HG03280 (cell line): Measurements from ENCODE around the gene CA11.
A peak's percentile ranks its signal among the peaks of the same experiment; 100 is the strongest.
"Not testable (repeated sequence)": the region's sequence is repeated elsewhere in the genome, so short reads cannot be mapped to it uniquely, and the experiment has no call there.

ENCODE experiments used
- ATAC-seq: cut with Tn5 transposase; IDR thresholded peaks from one replicate; pipeline ENCODE4 v1.9.1; 2021; ENCODE audit warnings: mild to moderate bottlenecking, moderate library complexity; ENCODE audit not compliant: unreplicated experiment

The CA11 gene

DNA sequence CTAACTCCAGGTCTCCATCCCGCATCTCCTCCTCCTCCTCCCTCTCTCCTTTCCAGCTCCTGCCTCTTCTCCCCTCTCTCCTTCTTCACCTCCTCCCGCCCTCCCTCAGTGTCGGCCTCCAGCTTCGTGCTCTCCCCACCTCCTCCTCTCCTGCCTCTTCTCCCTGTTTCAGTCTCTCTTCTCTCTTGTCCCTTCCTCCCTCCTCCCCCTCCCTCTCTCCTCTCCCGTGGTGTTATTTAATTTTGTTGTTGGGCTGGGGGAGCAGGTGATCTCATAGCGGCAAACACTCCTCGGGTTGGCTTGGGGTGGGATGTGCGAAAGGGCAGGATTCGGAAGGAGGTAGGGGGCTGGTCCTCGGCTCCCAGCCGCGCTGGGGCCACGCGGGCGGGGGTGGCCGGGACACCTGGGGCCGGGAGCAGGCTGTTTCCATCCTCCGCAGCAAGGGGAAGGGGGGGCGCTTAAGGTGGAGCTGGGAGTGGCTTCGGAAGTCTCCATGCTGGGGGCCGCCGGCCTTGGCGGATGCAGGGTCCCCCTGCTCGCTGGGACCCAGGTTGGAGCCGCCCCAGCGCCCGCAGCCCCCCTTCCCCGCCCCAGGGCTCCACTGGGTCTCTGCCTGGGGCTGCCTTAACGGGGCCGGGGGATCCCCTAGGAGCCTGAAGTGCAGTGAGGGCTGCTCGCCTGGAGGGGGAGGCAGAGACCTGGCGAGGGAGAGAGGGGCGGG is at the start of gene CA11:
TSS of gene CA11 (minus strand) at position 187 of the 721 bp plus-strand sequence. CDS start 555 bp downstream, outside the sequence.
- peak; percentile 81 for ATAC-seq

DNA sequence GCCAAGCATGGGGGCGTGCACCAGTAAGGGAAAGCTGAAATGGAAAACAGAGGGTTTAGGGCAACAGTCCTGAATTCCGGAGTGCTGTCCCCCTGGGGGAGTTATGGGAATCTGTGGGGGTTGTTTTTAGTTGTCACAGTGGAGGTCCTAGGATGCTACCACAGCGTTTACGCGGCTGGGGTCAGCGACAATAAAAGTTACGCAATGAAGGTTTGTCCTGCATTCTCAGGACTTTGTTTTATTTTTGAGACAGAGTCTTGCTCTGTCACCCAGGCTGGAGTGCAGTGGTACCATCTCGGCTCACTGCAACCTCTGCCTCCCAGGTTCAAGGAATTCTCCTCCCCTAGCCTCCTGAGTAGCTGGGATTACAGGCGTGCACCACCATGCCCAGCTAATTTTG is 47.6 kb upstream of the CA11 start:
- ATAC-seq: not testable (repeated sequence)

DNA sequence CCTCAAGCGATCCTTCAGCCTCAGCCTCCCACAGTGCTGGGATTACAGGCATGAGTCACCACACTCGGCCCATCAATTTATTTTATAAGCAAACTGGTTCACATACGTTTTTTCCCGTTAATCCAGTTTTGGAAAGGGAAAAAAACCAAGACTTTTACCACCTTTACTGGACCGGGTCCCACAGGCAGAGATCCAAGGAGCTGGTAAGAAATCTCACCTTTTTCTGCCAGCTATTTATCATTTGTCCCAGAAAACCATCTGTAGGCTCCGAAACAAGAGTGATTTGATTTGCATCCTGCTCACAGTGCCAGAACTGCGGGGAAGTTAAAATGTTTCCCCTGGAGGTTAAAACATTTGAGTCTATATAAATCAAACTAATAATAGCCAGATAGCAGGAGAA is 43.5 kb upstream of the CA11 start:
- no peak for ATAC-seq

DNA sequence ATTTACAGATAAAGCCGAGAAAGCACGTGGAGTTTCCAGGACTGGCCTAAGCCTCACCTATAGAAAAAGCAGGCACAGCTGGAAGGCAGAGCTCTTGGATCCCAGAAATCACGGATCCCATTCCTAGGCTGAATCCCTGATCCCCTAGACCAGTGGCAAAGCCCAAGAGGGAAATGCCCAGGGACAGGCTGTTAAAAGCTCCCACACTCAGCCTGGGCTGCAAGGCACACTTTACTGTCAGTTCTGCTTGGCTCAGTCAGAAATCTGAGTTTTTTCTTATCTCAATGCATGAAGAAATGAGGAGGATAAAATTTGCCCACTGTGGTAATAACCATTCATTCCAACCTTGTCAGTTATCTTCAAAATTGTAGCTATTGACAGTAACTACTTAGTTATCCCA is 41.8 kb upstream of the CA11 start:
- no peak for ATAC-seq

DNA sequence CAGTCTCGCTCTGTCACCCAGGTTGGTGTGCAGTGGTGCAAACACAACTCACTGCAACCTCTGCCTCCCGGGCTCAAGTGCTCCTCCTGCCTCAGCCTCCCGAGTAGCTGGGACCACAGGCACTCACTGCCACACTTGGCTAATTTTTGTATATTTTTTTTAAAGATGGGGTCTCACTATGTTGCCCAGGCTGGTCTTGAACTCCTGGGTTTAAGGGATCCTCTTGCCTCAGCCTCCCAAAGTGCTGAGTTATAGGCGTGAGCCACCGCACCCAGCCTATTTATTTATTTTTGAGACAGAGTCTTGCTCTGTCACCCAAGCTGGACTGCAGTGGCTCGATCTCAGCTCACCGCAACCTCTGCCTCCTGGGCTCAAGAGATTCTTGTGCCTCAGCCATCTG is 40.6 kb upstream of the CA11 start:
- not testable (repeated sequence) for ATAC-seq

DNA sequence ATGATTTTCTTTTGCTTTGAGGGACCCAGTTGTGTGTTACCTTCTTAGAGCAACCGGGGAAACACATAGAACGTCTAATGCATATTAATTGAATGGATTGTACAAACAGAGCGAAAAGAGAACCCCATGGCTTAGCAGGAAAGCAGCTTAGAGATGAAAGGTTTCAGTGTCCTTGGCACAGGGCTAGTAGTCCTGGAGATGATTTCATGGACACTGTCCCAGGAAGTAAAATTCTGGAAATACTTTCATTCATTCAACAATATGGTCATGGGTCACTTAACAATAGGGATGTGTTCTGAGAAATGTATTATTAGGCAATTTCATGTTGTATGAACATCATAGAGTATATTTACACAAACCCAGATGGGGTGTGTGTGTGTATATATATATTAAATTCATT is 40.1 kb upstream of the CA11 start:
- no peak for ATAC-seq

DNA sequence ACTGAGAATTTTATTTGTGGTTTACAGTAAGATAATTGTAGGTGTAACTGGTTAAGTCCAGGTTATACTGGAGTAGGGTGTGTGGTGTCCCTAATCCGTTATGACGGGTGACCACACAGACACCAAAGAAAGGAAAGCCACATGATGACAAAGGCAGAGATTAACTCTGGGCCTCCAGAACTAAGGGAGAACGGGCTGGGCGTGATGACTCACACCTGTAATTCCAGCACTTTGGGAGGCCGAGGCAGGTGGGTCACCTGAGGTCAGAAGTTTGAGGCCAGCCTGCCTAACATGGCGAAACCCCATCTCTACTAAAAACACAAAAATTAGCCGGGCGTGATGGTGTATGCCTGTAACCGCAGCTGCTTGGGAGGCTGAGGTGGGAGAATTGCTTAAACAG is 39.6 kb upstream of the CA11 start:
- no peak for ATAC-seq

DNA sequence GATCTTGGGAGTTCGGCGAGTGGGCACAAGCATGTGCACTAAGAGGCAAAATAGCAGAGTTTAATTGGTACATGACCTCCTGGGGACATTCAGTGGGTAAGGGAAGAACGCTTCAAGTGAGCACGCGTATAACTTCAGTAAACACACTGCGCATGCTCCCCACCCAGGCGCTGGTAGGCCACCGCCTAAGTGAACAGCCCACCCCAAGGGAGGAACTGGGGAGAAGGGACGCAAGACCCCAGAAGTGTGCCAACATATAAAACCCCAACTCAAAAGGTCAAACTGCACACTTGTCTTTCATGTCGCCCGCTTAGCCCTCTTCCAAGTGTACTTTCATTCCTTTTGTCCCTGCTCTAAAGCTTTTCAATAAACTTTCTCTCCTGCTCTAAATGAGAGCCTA is 37.4 kb upstream of the CA11 start:
- no peak for ATAC-seq

DNA sequence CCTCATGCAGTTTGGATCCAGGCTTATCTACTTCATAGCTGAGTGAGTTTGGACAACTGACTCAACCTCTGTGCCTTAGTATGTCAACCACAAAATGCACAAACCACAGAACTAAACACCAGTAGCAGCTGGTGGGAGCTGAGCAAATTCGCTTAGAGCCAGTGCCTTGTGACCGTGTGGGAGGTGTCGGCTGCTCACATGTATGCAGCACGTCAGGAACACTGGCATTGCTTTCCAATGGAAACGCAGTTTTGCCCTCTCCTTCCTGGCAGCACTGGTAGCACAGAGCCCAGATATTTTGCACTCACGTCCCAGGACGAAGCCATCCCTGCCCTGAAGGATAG is 35.1 kb upstream of the CA11 start:
- ATAC-seq: no peak

DNA sequence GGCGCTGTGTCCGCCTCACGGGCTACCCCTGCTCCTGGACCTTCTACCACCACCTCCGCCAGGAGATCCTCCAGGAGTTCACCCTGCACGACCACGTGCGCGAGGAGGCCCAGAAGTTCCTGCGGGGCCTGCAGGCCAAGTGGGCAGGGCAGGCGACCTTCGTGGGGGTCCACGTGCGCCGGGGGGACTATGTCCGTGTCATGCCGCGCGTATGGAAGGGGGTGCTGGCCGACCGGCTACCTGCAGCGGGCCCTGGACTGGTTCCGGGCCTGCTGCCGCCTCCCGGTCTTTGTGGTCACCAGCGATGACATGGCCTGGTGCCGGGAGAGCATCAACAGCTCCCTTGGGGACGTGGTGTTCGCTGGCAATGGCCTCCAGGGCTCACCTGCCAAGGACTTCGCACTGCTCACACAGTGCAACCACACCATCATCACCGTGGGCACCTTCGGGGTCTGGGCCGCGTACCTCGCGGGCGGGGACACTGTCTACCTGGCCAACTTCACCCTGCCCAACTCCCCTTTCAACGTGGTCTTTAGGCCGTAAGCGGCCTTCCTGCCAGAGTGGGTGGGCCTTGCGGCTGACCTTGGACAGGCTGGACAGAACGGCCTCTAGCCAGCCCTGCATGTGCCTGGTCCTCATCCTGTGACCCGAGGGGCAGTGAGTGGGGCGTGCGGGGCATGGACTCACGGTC is 34.6 kb upstream of the CA11 start:
- ATAC-seq: no peak

DNA sequence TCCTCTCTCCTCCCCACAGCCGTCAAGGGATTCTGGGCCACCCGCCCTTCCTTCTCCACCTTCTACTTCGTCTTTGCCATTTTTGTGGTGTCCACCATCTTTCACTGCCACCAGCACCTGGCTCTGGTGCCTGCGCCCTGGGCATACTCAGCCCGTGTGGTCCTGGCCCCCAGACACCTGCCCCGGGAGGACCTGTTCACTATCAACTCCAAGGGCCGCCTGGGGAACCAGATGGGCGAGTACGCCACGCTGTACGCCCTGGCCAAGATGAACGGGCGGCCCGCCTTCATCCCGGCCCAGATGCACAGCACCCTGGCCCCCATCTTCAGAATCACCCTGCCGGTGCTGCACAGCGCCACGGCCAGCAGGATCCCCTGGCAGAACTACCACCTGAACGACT is 34.0 kb upstream of the CA11 start:
- not testable (repeated sequence) for ATAC-seq

DNA sequence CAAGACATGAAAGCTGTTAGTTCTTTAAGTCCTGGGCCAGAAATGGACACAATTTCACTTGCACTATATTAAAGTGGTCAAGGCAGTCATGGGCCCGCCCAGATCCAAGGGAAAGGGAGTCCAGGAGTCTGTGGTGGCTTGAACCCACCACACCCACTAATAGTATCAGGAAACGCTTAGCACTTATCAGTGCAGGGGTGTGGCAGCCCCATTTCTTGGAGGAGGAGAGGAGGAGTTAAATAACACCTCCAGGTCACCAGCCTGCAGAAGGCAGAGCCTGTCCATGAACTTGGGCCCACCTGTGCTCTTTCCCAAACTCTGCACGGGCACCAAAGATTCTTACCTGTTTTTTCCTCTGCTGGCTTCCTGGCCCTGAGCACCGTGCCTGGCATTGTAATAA is 32.2 kb upstream of the CA11 start:
- ATAC-seq: no peak

DNA sequence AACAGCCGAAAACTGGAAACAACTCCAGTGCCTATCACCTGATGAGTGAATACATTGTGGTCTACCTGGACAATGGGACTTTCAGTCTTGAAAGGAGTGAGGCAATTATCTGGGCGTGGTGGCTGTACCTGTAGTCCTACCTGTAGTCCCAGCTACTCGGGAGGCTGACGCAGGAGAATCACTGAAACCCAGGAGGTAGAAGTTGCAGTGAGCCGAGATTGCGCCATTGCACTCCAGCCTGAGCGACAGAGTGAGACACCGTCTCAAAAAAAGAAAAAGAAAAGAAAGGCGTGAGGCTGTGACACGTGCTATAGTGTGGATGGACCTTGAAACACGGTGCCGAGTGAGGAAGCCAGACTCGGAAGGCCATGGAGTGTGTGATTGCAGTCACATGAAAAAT is 30.9 kb upstream of the CA11 start:
- no peak for ATAC-seq

DNA sequence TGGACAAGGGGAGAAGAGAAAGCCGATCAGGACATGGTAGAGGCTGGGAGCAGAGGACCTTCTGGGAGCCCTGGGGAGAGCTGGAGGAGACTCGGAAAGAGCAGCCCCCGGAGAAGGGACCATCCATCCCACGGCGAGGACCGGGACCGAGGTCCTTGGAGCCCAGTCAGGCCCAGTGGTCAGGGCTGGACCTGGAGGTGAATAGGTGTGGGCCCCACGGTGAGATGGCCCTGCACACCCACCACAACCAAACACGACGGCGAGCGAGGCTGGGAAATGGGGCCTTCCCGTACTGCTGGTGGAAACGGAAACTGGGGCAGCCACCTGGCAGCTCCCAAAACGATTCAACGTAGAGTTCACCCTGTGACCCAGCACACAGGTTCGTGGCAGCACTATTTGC is 30.5 kb upstream of the CA11 start:
- ATAC-seq: no peak

DNA sequence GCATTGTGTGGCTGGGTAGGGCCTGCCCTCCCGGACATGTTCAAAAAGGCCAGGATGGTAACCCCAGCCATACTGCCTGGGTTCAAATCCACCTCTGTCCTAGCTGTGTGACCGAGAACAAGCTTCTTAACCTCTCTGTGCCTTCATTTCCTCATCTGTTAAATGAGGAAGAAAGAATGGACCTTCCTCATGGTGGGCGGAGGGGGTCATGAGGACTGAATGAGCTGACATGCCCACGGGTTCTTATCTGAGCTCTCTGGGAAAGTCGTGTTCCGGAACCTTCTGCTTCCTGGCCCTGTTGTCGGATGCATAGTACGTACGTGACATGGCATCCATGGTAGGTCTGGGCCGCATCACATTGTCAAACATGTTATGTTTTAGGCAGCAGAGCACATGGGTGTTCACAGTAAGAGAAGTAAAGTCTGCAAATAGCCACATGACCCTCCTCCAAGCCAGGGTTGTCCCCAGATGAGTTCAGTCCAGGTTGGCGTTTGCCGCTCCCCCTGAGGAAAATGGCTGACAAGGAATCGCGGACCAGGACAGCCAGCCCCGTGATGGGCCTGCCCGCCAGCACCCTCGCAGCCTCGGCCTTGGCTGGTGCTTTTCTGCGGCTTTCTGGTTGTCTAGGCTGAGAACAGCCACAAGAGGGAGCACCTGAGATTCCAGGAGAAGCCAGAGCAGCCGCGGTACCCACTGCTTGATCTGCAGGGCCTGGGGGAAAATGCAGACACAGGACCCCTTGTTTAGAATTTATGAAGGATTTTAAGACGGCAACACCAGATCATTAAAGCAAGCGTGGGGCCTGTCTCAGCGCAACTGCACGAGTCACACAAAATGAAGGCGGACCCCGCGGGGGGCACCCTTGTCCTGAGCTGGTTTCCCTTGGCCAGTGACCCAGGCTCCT is 29.2 kb upstream of the CA11 start:
- ATAC-seq: no peak

DNA sequence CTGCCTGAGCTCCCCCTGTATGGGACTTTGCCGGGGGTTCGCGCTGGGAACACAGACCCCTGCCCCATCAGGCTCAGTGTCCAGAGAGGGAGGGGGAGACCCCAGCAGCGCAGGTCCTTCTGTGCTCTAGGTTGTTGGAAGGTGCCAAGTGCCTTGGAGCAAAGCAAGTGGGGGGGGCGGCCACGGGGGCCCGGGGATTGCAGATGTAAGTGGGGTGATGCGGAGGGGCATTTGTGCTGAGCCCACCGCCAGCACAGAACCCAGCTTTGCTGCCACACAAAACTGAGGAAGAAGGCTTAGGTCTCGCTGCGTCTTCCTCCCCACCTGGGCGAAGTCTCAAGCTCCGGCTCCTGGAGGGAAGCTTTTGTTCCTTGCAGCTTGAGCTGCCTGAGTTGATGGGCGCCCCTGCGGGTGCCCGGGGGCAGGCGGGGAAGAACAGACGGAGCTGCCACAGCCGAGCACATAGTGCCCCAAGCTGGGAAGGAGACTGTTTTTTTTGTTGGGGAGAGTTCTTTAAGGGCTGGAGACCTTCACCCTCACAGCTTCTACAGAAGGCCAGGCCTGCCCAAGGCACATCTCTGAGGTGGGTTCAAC is 28.3 kb upstream of the CA11 start:
- ATAC-seq: no peak

DNA sequence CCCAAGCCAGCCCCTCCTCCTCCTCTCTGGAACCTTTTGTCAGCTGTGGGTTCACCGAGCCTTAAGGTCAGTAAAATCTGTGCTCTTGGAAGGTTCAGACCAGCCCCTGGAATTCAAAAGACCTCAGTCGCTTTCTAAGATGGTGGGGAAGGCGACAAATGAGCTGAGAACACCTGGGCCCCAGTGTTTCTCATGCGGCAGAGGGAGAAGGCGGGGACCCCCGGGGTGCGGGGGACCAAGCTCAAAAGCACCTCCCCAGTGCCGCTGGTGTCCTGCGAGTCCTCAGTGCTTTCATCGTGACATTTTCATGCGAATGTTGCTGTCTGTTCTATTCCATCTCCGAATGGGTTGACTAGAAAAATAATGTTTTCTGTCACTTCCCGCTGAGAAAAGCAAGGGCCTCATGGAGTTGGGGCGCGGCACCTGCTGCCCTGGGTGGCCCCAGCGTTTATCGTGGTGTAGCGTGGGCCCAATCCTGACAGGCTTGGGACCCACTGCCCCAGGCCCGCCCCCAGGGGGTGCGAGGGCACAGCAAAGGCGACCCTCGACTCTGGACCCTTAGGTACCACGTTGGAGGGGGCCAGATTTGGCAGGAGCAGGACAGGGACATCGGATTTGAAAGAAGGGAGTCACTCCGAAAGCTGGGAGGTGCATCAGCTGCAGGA is 27.6 kb upstream of the CA11 start:
- no peak for ATAC-seq

DNA sequence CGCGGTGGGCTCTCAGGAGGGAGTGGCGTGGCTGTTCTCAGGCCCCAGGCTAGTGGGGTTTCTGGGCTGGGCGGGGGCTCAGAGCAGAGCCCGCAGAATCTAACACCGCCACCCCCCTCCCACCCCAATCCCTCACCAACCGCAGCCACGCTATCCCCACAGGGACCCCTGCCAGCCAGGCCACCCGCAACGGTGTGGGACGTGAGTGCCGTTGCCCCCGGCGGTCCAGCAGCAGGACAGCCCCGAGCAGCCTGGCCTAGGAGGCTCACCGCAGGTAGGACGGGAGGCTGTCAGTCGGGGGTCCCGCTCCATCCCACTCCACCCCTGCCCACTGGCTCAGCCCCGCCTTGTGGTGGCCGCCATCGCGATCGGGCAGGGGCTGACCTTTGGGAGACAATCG is 27.0 kb upstream of the CA11 start, which contains the start of gene NTN5:
TSS of gene NTN5 (minus strand) at position 24 of the 400 bp plus-strand sequence. CDS start 2,031 bp downstream, outside the sequence.
- no peak for ATAC-seq

DNA sequence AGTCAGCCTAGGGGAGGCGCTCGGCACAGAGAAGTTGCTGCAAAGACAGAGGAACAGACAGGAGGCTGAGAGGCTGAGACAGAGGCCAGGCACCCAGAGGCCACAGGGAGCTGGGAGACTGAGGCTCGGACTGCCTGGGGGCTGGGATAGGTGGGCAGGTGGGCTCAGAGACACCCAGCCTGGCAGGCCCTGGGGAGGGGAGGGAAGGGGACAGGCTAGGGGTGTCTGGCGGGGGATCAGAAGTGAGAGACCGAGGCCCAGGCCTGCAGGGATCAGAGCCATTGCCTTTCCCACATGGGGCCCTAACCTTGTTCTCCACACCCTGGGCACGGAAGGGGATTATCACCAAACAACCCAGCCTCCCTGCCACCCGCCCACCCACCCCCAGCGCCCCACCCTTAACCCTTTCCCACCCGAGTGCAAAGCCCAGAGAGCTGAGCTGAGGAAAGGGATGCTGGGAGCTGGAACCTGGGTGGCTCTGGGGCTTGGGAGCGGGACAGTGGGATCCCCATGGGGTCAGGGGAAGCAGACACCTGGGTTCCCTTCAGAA is 25.5 kb upstream of the CA11 start:
- no peak for ATAC-seq

DNA sequence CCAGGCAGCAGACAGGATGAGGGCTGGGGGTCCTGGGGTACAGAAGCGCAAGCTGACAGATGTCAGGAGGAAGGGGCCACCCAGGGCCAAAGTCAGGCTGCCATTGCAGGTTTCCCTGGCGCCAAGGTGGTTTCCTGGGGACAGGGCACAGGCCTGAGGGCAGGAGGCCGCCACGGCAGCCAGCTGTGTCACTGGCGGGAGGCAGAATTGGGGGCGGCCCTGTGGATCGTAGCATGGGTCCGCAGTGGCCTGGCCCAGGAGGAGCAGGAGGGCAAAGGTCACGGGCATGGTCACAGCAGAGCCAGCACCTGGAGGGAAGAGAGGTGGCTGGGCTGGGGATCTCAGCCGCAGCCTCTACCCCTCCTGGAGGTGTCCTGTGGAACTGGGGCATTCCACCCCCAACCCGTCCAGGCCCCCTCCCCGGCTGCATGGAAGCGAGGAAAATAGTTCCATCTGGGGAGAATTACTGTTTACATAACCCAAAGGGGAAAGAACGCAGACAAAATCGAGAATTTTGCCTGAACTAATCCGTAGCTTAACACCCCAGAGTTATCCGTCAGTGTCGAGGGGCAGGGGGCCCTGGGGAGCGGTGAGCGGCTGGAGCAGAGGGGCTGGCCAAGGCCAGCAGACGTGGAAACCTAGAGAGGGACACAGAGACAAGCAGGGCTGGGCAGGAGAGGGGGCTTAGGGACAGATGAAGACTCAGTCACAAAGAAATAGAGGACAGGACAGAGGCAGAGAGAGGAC is 24.9 kb upstream of the CA11 start:
- no peak for ATAC-seq
